Measurements from ENCODE around the gene OSTM1. TPM values are rescaled to one million over a fixed set of nuclear protein-coding genes. Genes with fewer than 3 reads are reported as not detected.
"Not testable (repeated sequence)": the region's sequence is repeated elsewhere in the genome, so short reads cannot be mapped to it uniquely, and the experiment has no call there.

Gene OSTM1
- polyA plus RNA-seq, 1 experiment = 35.2 TPM

DNA sequence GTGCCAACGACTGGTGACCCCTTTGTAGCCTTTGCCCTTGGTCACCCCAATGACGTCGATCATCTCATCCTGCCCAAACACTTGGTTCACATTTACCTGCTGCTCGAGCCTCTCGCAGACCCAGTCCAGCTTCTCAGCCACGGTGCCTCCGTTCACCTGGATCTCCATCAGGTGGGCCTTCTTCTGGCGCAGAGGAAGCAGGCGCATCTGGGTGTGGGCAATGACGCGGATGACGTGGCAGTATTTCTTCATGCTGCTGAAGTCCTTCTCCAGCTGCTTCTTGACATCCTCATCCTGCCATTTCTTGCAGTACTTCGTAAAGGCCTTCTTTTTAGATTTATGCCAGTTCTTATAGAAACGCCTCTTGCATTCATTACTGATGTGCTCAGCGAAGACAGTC is 69.7 kb downstream of the OSTM1 start:
- Histone ChIP-seq H3K9me3 (ENCODE audit: control insufficient read depth, insufficient read depth, low read length) (no peaks in the 10 kb centered on the region), H3K27me3 (ENCODE audit: control insufficient read depth, insufficient read depth, low read length) (peaks cover 8% of the 10 kb centered on the region), H3K27ac (ENCODE audit: low read depth, low read length) (no peak overlapping the region), H3K4me3 (ENCODE audit: low read depth, low read length) (no peak overlapping the region)
- no peak for DNase-seq (ENCODE audit: low read depth, low spot score)
- TF ChIP-seq, protein P1, sequence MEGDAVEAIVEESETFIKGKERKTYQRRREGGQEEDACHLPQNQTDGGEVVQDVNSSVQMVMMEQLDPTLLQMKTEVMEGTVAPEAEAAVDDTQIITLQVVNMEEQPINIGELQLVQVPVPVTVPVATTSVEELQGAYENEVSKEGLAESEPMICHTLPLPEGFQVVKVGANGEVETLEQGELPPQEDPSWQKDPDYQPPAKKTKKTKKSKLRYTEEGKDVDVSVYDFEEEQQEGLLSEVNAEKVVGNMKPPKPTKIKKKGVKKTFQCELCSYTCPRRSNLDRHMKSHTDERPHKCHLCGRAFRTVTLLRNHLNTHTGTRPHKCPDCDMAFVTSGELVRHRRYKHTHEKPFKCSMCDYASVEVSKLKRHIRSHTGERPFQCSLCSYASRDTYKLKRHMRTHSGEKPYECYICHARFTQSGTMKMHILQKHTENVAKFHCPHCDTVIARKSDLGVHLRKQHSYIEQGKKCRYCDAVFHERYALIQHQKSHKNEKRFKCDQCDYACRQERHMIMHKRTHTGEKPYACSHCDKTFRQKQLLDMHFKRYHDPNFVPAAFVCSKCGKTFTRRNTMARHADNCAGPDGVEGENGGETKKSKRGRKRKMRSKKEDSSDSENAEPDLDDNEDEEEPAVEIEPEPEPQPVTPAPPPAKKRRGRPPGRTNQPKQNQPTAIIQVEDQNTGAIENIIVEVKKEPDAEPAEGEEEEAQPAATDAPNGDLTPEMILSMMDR (IDR thresholded peaks at IDR 0.05; ENCODE audit: low read depth, low read length) = no peak
- CTCF ChIA-PET = no interaction called here
- POLR2A ChIA-PET = no interaction called here

DNA sequence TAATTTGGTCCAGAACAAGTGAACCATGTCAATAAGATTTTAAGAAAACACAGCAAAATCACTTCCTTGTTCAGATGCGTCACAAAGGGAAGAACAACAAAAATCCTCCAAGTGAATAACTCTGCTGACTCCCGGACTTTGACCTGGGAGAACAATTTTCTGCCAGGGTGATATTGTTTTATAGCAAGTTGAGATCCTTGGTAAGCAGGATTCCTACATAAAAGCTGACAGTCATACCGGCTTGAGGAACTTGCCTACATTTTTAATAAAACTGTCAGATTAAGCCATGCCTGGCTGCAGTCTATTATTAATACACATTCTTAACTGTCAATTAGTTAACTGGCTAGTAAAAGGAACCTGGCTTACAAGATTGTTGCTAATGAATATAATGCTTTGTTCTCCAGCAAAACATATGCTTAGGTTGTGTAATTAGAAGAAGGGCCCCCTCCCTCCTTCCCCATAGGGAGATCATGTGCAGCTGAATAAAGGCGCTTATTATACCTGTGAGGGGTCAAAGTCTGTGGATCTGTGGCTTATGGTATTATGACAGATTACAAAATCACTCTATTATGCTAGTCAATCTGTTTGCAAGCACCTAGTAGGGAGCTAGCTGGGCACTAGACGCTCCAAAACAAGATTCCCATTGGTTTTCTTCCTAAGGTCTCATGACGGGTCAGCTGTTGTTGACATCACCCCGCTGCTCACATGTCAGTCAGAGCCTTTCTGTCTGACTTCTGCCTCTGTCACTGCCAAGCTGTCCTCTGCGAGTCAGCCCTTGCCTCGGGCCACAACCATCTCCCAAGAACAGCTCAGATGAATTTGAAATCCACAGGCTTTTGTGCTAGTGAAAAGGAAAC is 71.9 kb downstream of the OSTM1 start:
- Histone ChIP-seq H3K9me3 (ENCODE audit: control insufficient read depth, insufficient read depth, low read length) (no peaks in the 10 kb centered on the region), H3K4me3 (ENCODE audit: low read depth, low read length) (no peak overlapping the region), H3K27me3 (ENCODE audit: control insufficient read depth, insufficient read depth, low read length) (peaks cover 13% of the 10 kb centered on the region), H3K27ac (ENCODE audit: low read depth, low read length) (no peak overlapping the region)
- TF ChIP-seq, protein P1 (IDR thresholded peaks at IDR 0.05; ENCODE audit: low read depth, low read length) = no peak
- no peak for DNase-seq (ENCODE audit: low read depth, low spot score)
- POLR2A ChIA-PET = no interaction called here
- CTCF ChIA-PET = interaction anchor here (0.9 kb wide), 1 partner anchor 47 kb away, joined by 4 read pairs; no protein-coding TSS in a partner anchor

DNA sequence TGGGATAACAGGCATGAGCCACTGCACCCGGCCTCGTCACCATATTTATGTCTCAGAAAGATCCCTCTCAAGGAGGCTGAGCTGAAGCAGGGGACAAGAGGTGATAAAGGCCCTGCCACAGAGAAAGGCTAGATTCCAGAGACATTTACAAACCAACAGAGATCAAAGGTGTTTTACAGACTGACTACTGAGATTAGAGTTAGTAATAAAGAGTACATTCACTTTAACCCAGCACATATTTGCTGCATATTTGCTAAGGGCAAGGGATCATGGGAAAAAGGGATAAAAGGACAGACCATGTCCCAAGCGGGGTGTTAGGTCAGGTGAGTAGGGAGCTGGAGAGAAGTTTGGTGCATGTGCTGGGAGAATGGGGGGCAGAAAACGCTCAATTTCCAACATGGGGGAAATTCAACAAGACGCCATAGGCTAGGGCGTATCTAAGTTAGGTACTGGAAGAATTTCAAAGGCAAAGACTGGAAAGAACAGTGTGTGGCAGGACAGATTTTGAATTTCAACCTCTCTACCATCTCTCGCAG is 72.8 kb downstream of the OSTM1 start:
- H3K4me3 ChIP-seq (ENCODE audit: low read depth, low read length) = no peak overlapping the region
- ChIA-PET CTCF (interaction anchor here (1.2 kb wide), 1 partner anchor 22 kb away, joined by 6 read pairs; no protein-coding TSS in a partner anchor), POLR2A (no interaction called here)
- peaks cover 13% of the 10 kb centered on the region for H3K27me3 ChIP-seq (ENCODE audit: control insufficient read depth, insufficient read depth, low read length)
- H3K27ac ChIP-seq (ENCODE audit: low read depth, low read length) = no peak overlapping the region
- H3K9me3 ChIP-seq (ENCODE audit: control insufficient read depth, insufficient read depth, low read length) = no peaks in the 10 kb centered on the region
- no peak for DNase-seq (ENCODE audit: low read depth, low spot score)
- TF ChIP-seq, protein P1 (IDR thresholded peaks at IDR 0.05; ENCODE audit: low read depth, low read length) = no peak

DNA sequence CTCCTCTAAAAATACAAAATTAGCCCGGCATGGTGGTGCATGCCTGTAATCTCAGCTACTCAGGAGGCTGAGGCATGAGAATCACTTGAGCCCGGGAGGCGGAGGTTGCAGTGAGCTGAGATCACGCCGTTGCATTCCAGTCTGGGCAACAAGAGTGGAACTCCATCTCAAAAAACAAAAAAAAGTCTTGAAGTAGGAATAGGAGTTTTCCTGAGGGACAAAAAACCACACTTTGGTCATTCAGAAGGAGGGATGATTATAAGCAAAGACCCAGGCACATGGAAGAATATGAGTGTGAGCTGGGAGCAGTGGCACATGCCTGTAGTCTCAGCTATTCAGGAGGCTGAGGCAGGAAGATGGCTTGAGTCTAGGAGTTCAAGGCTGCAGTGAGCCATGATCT is 74.3 kb downstream of the OSTM1 start:
- peaks cover 13% of the 10 kb centered on the region for H3K27me3 ChIP-seq (ENCODE audit: control insufficient read depth, insufficient read depth, low read length)
- H3K27ac ChIP-seq (ENCODE audit: low read depth, low read length); H3K4me3 ChIP-seq (ENCODE audit: low read depth, low read length); POLR2A ChIA-PET; DNase-seq (ENCODE audit: low read depth, low spot score); H3K9me3 ChIP-seq (ENCODE audit: control insufficient read depth, insufficient read depth, low read length): not testable (repeated sequence)
- CTCF ChIA-PET = interaction anchor here (1.2 kb wide), 1 partner anchor 20 kb away, joined by 6 read pairs; no protein-coding TSS in a partner anchor

DNA sequence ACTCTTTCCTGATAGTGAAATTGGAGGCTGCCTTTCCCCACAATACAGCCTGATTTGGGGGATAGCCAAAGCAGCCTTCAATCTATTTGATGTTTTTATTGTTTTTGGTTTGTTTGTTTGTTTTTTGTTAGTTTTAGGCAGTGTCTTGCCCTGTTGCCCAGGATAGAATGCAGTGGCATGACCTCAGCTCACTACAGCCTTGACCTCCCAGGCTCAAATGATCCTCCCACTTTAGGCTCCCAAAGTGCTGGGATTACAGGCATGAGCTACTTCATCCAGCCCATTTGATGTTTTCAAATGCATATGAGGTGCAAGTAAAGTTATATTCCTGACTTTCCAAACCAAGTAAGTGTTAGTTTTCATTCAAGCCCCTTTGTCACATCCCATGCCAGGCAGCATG is 75.2 kb downstream of the OSTM1 start:
- TF ChIP-seq, protein P1 (IDR thresholded peaks at IDR 0.05; ENCODE audit: low read depth, low read length) = no peak
- Histone ChIP-seq H3K27me3 (ENCODE audit: control insufficient read depth, insufficient read depth, low read length) (peaks cover 13% of the 10 kb centered on the region), H3K27ac (ENCODE audit: low read depth, low read length) (no peak overlapping the region), H3K9me3 (ENCODE audit: control insufficient read depth, insufficient read depth, low read length) (no peaks in the 10 kb centered on the region), H3K4me3 (ENCODE audit: low read depth, low read length) (no peak overlapping the region)
- ChIA-PET CTCF (interaction anchor here (1.1 kb wide), 1 partner anchor 19 kb away, joined by 3 read pairs; no protein-coding TSS in a partner anchor), POLR2A (no interaction called here)
- DNase-seq (ENCODE audit: low read depth, low spot score) = no peak
